Measurements from ENCODE around the gene SETSIP. TPM values are rescaled to one million over a fixed set of nuclear protein-coding genes. Genes with fewer than 3 reads are reported as not detected.

Gene SETSIP
- total and polyA plus RNA-seq, 2 donors (not counting 1 experiment from before 2014, with no cell fraction given), result not detected

- H3K9me3 ChIP-seq (ENCODE audit: control extremely low read depth in 1 of 3, control insufficient read depth in 2 of 3, insufficient read depth in 1 of 3, low read length in 2 of 3), result peaks cover 0 to 11% (median 6%) of the 10 kb centered on the region in 3 donors
- TF ChIP-seq CTCF (IDR thresholded peaks at IDR 0.05) (no peak), EZH2 (IDR thresholded peaks at IDR 0.05; ENCODE audit: borderline replicate concordance, insufficient read depth, low read depth, low read length, poor library complexity, severe bottlenecking) (no peak)
- CTCF ChIA-PET, result interaction anchor here (0.7 kb wide), 1 partner anchor 460 kb away, joined by 4 read pairs; no protein-coding TSS in a partner anchor
- intact Hi-C loops (cut with micrococcal nuclease), result loop anchor here (2.0 kb wide), 1 partner anchor 580 kb away; the partner anchor contains the start of gene CDC7
- H3K4me2 ChIP-seq (replicated peaks; ENCODE audit: low read depth, low read length, poor library complexity, severe bottlenecking), result peak overlapping the region; percentile 68
- Mint-ChIP-seq H3K4me3 (peak overlapping the region; percentile 98), H3K27me3 (peaks cover 4% of the 10 kb centered on the region), H3K9me3 (ENCODE audit: insufficient read depth) (peaks cover 10% of the 10 kb centered on the region), H3K27ac (no peak overlapping the region), H3K4me1 (peaks cover 12% of the 10 kb centered on the region)
- peak overlapping the region; percentile 73 for H3K9ac ChIP-seq (ENCODE audit: low read length)
- no peaks in the 10 kb centered on the region for H3K36me3 ChIP-seq (replicated peaks in 1 of 2; ENCODE audit: control extremely low read depth in 1 of 2, control insufficient read depth in 1 of 2, extremely low read depth in 1 of 2, insufficient read depth in 2 of 2, low read length in 1 of 2)
- H3K79me2 ChIP-seq (ENCODE audit: control insufficient read depth, insufficient read depth, low read length), result no peaks in the 10 kb centered on the region
- ATAC-seq (ENCODE audit: low read depth) (no peak), DNase-seq (no peak)
- 56% methylated on average over 1 of the region's 4 CpGs for WGBS (ENCODE audit: insufficient coverage)
- H3K4me1 ChIP-seq (ENCODE audit: control insufficient read depth in 2 of 2, insufficient read depth in 2 of 2, low read length in 2 of 2), result peaks cover 0 to 11% of the 10 kb centered on the region in 2 donors
- no peaks in the 10 kb centered on the region for H4K20me1 ChIP-seq (ENCODE audit: control insufficient read depth, insufficient read depth, low read length, poor library complexity, severe bottlenecking)
- H3K27ac ChIP-seq (ENCODE audit: low read length in 2 of 2), result no peak overlapping the region
- H2AFZ ChIP-seq (ENCODE audit: insufficient read depth, low read depth, low read length, poor library complexity, severe bottlenecking), result peak overlapping the region; percentile 95
- H3K4me3 ChIP-seq (ENCODE audit: control extremely low read depth in 1 of 5, extremely low read depth in 1 of 5, insufficient read depth in 1 of 5, low read depth in 2 of 5, low read length in 4 of 5), result peak overlapping the region; percentile 44 to 75 (median 74)
- POLR2A ChIA-PET, result no interaction called here
- no peaks in the 10 kb centered on the region for H3K27me3 ChIP-seq (replicated peaks in 1 of 4; ENCODE audit: control extremely low read depth in 1 of 4, control insufficient read depth in 3 of 4, insufficient read depth in 4 of 4, low read length in 3 of 4)
Observed at GRCh38 chr1:92081031-92081430, 5.8 kb upstream of the SETSIP start.

DNA sequence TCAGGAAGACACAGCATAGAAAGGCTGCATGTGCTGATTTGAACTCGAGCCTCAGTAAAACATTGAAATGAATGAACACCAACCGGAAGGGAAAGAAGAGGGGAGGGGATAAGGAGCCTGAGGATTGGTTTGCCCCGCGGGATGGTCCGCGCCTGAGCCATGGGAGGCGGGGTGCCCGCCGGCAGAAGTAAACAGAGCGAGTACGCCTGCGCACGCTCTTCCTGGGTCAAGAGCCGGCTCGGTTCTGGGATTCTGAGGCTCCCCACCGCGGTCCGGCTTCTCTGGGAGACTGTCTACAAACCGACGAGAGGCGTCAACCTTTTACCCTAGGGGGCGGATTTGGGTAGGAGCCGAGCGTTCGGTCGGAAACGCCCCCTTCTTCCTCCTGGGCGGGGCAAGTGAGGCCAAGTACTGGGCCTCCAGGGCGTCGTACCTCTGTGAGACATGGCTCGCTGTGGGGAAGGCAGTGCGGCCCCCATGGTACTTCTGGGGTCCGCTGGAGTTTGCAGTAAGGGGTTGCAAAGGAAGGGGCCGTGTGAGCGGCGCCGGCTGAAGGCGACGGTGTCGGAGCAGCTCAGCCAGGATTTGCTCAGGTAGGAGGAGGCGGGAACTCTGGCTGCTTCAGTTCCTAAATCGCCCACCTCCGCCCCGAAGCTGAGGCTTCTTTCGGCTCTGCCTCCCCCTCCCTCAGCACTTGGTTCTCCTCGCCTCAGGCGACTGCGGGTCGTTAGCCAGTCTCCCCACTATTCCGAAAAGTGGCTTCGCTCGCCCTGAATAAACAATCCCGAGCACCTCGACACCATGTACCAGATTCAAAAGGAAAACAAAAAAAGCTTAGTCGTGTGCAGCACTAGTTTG lies 5.1 kb upstream of the SETSIP start, which contains the start of gene BTBD8:
Gene BTBD8 (plus strand): TSS at position 218 of the 858 bp plus-strand sequence. CDS start 227 bp downstream, at position 445.
- no peaks in the 10 kb centered on the region for H3K36me3 ChIP-seq (replicated peaks in 1 of 2; ENCODE audit: control extremely low read depth in 1 of 2, control insufficient read depth in 1 of 2, extremely low read depth in 1 of 2, insufficient read depth in 2 of 2, low read length in 1 of 2)
- H3K4me1 Mint-ChIP-seq, result peaks cover 12% of the 10 kb centered on the region
- H3K27ac ChIP-seq (ENCODE audit: low read length in 2 of 2), result peak within 1 kb of the TSS in 1 of 2 donors; percentile 39
- TF ChIP-seq EZH2 (IDR thresholded peaks at IDR 0.05; ENCODE audit: borderline replicate concordance, insufficient read depth, low read depth, low read length, poor library complexity, severe bottlenecking) (no peak), CTCF (IDR thresholded peaks at IDR 0.05) (no peak)
- H3K9ac ChIP-seq (ENCODE audit: low read length), result peak within 1 kb of the TSS; percentile 73
- peak; percentile 84 for DNase-seq
- peaks cover 4% of the 10 kb centered on the region for H3K27me3 Mint-ChIP-seq
- peak within 1 kb of the TSS; percentile 84 for H3K27ac Mint-ChIP-seq
- H3K4me3 Mint-ChIP-seq, result peak within 1 kb of the TSS; percentile 98
- intact Hi-C loops (cut with micrococcal nuclease), result loop anchor here (1.0 to 2.0 kb wide), 2 partner anchors 218 to 580 kb away; partner anchors contain the start of genes CDC7 and GLMN
- POLR2A ChIA-PET, result no interaction called here
- CTCF ChIA-PET, result interaction anchor here (0.7 kb wide), 1 partner anchor 460 kb away, joined by 4 read pairs; no protein-coding TSS in a partner anchor
- 0% methylated on average over 54 of the region's 55 CpGs for WGBS (ENCODE audit: insufficient coverage)
- H3K9me3 ChIP-seq (ENCODE audit: control extremely low read depth in 1 of 3, control insufficient read depth in 2 of 3, insufficient read depth in 1 of 3, low read length in 2 of 3), result peaks cover 0 to 4% (median 0%) of the 10 kb centered on the region in 3 donors
- peak; percentile 99 for ATAC-seq (ENCODE audit: low read depth)
- H3K79me2 ChIP-seq (ENCODE audit: control insufficient read depth, insufficient read depth, low read length), result no peaks in the 10 kb centered on the region
- peaks cover 0 to 11% of the 10 kb centered on the region in 2 donors for H3K4me1 ChIP-seq (ENCODE audit: control insufficient read depth in 2 of 2, insufficient read depth in 2 of 2, low read length in 2 of 2)
- no peaks in the 10 kb centered on the region for H3K27me3 ChIP-seq (replicated peaks in 1 of 4; ENCODE audit: control extremely low read depth in 1 of 4, control insufficient read depth in 3 of 4, insufficient read depth in 4 of 4, low read length in 3 of 4)
- peak within 1 kb of the TSS; percentile 95 for H2AFZ ChIP-seq (ENCODE audit: insufficient read depth, low read depth, low read length, poor library complexity, severe bottlenecking)
- H4K20me1 ChIP-seq (ENCODE audit: control insufficient read depth, insufficient read depth, low read length, poor library complexity, severe bottlenecking), result no peaks in the 10 kb centered on the region
- H3K4me2 ChIP-seq (replicated peaks; ENCODE audit: low read depth, low read length, poor library complexity, severe bottlenecking), result peak within 1 kb of the TSS; percentile 68
- H3K4me3 ChIP-seq (ENCODE audit: control extremely low read depth in 1 of 5, extremely low read depth in 1 of 5, insufficient read depth in 1 of 5, low read depth in 2 of 5, low read length in 4 of 5), result peak within 1 kb of the TSS; percentile 44 to 75 (median 74)
- peaks cover 6% of the 10 kb centered on the region for H3K9me3 Mint-ChIP-seq (ENCODE audit: insufficient read depth)

Measured in B cell (primary cell).